GM13977 (cell line): ENCODE measurements around the gene GIT2.
A peak's percentile ranks its signal among the peaks of the same experiment; 100 is the strongest.

Experiments used
- DNase-seq: peaks from one replicate; pipeline ENCODE4 v3.0.0; 2012; ENCODE audit warnings: low spot score
- CTCF ChIP-seq: IDR thresholded peaks from 2 replicates; pipeline ENCODE4 v1.5.1; 2012; ENCODE audit warnings: mild to moderate bottlenecking, control low read depth; ENCODE audit not compliant: insufficient read depth; ENCODE audit errors: extremely low read depth, missing control alignments
- in situ Hi-C: fragments of 300-500 bp; cut with MboI; formaldehyde crosslinking; loops from one replicate; pipeline ENCODE4 v1.12.0; 2022; ENCODE audit warnings: low sequenced_read_pairs, low pct_unique_long_range_greater_than_20kb, mixed read lengths, inconsistent platforms; ENCODE audit not compliant: unreplicated experiment

Gene GIT2

GRCh38 chr12:109881752-109882151 is 114.4 kb downstream of the GIT2 start:
- in situ Hi-C loops = no loop called here
- TF ChIP-seq CTCF = no peak
- DNase-seq = no peak

- in situ Hi-C loops = no loop called here
- DNase-seq = no peak
- no peak for TF ChIP-seq CTCF
Measured at GRCh38 chr12:109880938-109881337, 115.2 kb downstream of the GIT2 start.

- peak; percentile 95 for TF ChIP-seq CTCF
- peak; percentile 97 for DNase-seq
- in situ Hi-C loops = no loop called here
Measured at GRCh38 chr12:109880043-109880931, 115.9 kb downstream of the GIT2 start, which contains the start of gene GLTP. GLTP (minus strand) TSS chr12:109880541; CDS start chr12:109880374, 167 bp downstream.
